WTC11 (cell line): Measurements from ENCODE around the gene ENTHD1.

Source experiments
- KAT7 ChIP-seq: sonication (generic); formaldehyde crosslinking; IDR thresholded peaks from 2 replicates; pipeline ENCODE4 v1.8.1; 2023; ENCODE audit warnings: missing genetic modification reagents, mild to moderate bottlenecking, borderline replicate concordance
- ZNF121 ChIP-seq: sonication (generic); formaldehyde crosslinking; IDR thresholded peaks from 2 replicates; pipeline ENCODE4 v1.8.0; 2023; ENCODE audit warnings: missing genetic modification reagents

DNA sequence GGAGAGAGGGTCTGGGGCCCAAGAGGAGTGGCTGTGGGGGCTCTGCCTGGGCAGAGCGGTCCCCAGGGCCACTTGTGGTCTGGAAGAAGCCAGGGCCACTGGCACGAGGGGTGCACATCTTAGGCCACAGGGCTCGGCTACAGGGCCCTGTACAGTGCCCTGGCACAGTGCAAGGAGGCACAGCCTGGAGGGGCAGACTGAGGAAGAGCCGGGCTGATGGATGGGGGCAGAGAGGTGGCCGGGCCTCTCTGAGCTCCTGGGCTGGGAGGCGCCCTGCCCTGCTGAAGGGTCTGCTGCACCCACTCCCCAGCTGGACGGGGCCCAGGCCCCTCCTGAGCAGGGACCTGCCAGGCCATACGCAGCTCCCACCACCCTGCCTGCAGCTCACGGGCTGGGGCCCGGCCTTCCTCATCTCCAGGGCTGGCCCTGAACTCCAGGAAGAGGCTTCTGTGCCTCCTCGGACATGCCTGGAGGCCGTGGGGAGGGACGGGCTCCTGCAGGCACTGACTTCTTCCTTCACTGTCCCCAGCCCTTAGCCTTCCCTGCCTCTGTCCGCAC, 199.5 kb downstream of the ENTHD1 start:
- no peak for TF ChIP-seq KAT7 (CRISPR knock-in tag)
- TF ChIP-seq ZNF121 (CRISPR knock-in tag), result no peak
